ENCODE measurements around the gene ZDHHC14.

ZDHHC14 gene

DNA sequence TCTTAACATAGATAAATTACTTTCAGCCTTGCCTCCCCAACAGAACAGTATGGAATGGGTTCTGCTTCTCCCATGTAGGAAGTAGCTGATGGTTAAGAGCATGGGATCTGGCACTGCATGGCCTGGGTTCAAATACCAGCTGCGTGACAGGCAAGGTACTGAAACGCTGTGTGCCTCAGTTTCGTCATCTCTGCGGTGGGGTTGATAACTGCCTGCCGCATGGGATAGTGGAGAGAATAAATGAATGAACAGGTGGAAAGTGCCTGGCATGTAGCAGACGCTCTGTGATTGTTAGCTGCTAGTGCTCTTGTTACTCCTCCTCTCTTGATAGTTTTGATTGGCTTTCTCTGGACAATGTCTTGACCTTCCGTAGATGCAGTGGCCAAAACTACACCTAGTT is 213.3 kb downstream of the ZDHHC14 start:
- Mint-ChIP-seq H3K9me3 (peaks cover 12% of the 10 kb centered on the region), H3K27me3 (no peaks in the 10 kb centered on the region), H3K36me3 (ENCODE audit: low read depth) (peaks cover 14% of the 10 kb centered on the region), H3K27ac (no peak overlapping the region), H3K4me3 (no peak overlapping the region), H3K4me1 (ENCODE audit: low read depth) (no peaks in the 10 kb centered on the region)

- H3K36me3 Mint-ChIP-seq (ENCODE audit: low read depth), result peaks cover 7% of the 10 kb centered on the region
- no peak overlapping the region for H3K4me3 Mint-ChIP-seq
- no peak overlapping the region for H3K27ac Mint-ChIP-seq
- no peaks in the 10 kb centered on the region for H3K4me1 Mint-ChIP-seq (ENCODE audit: low read depth)
- peaks cover 5% of the 10 kb centered on the region for H3K9me3 Mint-ChIP-seq
- no peaks in the 10 kb centered on the region for H3K27me3 Mint-ChIP-seq
These were observed 214.8 kb downstream of the ZDHHC14 start for GRCh38 chr6:157595768-157596167.

- Mint-ChIP-seq H3K9me3 (peaks cover 2% of the 10 kb centered on the region), H3K4me1 (ENCODE audit: low read depth) (no peaks in the 10 kb centered on the region), H3K27me3 (no peaks in the 10 kb centered on the region), H3K4me3 (no peak overlapping the region), H3K36me3 (ENCODE audit: low read depth) (peaks cover 2% of the 10 kb centered on the region), H3K27ac (no peak overlapping the region)
These were observed 215.5 kb downstream of the ZDHHC14 start for GRCh38 chr6:157596461-157596860.

GRCh38 chr6:157596886-157597285 is 215.9 kb downstream of the ZDHHC14 start:
- Mint-ChIP-seq H3K9me3 (no peaks in the 10 kb centered on the region), H3K27me3 (no peaks in the 10 kb centered on the region), H3K4me3 (no peak overlapping the region), H3K36me3 (ENCODE audit: low read depth) (no peaks in the 10 kb centered on the region), H3K27ac (no peak overlapping the region), H3K4me1 (ENCODE audit: low read depth) (no peaks in the 10 kb centered on the region)

- H3K27ac Mint-ChIP-seq, result no peak overlapping the region
- no peaks in the 10 kb centered on the region for H3K9me3 Mint-ChIP-seq
- H3K36me3 Mint-ChIP-seq (ENCODE audit: low read depth), result no peaks in the 10 kb centered on the region
- H3K4me1 Mint-ChIP-seq (ENCODE audit: low read depth), result no peaks in the 10 kb centered on the region
- no peaks in the 10 kb centered on the region for H3K27me3 Mint-ChIP-seq
- no peak overlapping the region for H3K4me3 Mint-ChIP-seq
These were observed 216.7 kb downstream of the ZDHHC14 start for GRCh38 chr6:157597461-157598312.

GRCh38 chr6:157599191-157599590 is 218.2 kb downstream of the ZDHHC14 start:
- no peaks in the 10 kb centered on the region for H3K27me3 Mint-ChIP-seq
- H3K27ac Mint-ChIP-seq, result no peak overlapping the region
- no peak overlapping the region for H3K4me3 Mint-ChIP-seq
- H3K36me3 Mint-ChIP-seq (ENCODE audit: low read depth), result no peaks in the 10 kb centered on the region
- no peaks in the 10 kb centered on the region for H3K9me3 Mint-ChIP-seq
- no peaks in the 10 kb centered on the region for H3K4me1 Mint-ChIP-seq (ENCODE audit: low read depth)

DNA sequence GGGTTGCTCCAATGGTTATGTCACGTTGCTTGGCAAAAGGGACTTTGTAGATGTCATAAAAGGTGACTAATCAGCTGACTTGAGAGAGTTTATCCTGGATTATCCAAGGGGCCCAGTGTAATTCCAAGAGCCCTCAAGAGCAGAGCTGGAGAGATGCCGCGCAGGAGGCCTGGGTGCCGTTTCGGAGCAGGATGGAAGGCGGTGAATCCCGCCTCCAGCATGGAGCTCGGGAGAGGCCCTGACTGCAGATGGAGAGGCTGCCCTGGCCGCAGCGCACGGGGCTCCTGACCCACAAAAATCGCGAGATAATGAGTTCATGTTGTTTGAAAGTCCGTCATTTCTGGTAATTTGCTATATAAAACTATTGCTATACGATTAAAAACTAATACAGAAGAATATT is 219.8 kb downstream of the ZDHHC14 start:
- H3K27me3 Mint-ChIP-seq, result no peaks in the 10 kb centered on the region
- no peaks in the 10 kb centered on the region for H3K4me1 Mint-ChIP-seq (ENCODE audit: low read depth)
- H3K9me3 Mint-ChIP-seq, result no peaks in the 10 kb centered on the region
- no peak overlapping the region for H3K27ac Mint-ChIP-seq
- H3K36me3 Mint-ChIP-seq (ENCODE audit: low read depth), result no peaks in the 10 kb centered on the region
- no peak overlapping the region for H3K4me3 Mint-ChIP-seq

DNA sequence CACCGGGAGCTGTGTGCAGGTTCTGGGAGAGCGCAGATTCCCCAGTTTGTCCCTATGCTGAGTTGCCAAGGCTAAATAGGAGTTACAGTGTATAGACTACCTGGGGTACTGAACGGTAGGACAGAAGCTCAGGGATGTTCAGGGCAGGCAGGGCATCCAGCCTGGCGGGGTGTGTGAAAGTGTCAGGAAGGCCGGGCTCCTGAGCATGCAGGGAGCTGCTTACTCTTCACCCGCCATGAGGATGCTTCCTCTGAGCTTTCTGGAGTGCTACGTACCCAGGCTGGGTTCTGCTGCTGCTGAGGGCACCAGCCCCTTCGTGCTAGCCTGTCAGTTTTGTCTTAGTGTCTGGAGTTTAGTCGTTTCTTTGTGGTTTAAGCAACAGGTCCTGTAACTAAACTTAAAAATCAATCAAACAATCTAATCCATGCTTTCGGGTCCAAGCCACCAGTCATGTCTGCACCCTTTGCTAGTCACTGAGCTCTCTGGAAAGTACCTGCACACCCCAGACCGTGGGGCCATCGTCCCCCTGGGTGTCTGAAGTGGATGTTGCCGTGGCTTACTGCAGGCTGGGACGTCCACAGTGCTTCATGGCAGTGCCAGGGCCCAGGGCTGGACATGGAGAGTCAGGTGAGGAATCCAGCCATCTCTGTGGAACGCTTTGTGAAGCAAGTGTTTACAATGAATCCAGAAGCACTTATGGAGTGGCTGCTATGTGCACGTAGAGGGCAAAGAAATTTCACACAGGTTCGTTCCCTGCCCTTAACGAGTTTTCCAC is 221.7 kb downstream of the ZDHHC14 start:
- H3K4me3 Mint-ChIP-seq, result no peak overlapping the region
- no peaks in the 10 kb centered on the region for H3K36me3 Mint-ChIP-seq (ENCODE audit: low read depth)
- H3K9me3 Mint-ChIP-seq, result no peaks in the 10 kb centered on the region
- no peak overlapping the region for H3K27ac Mint-ChIP-seq
- no peaks in the 10 kb centered on the region for H3K27me3 Mint-ChIP-seq
- peaks cover 5% of the 10 kb centered on the region for H3K4me1 Mint-ChIP-seq (ENCODE audit: low read depth)

GRCh38 chr6:157603314-157603940 is 222.4 kb downstream of the ZDHHC14 start:
- Mint-ChIP-seq H3K4me1 (ENCODE audit: low read depth) (peaks cover 8% of the 10 kb centered on the region), H3K27ac (no peak overlapping the region), H3K4me3 (no peak overlapping the region), H3K36me3 (ENCODE audit: low read depth) (no peaks in the 10 kb centered on the region), H3K27me3 (no peaks in the 10 kb centered on the region), H3K9me3 (no peaks in the 10 kb centered on the region)

- Mint-ChIP-seq H3K4me1 (ENCODE audit: low read depth) (peaks cover 8% of the 10 kb centered on the region), H3K9me3 (no peaks in the 10 kb centered on the region), H3K36me3 (ENCODE audit: low read depth) (no peaks in the 10 kb centered on the region), H3K27me3 (no peaks in the 10 kb centered on the region), H3K27ac (no peak overlapping the region), H3K4me3 (no peak overlapping the region)
These were observed 223.0 kb downstream of the ZDHHC14 start for GRCh38 chr6:157603971-157604370.

GRCh38 chr6:157604816-157605215 is 223.8 kb downstream of the ZDHHC14 start:
- Mint-ChIP-seq H3K27me3 (no peaks in the 10 kb centered on the region), H3K4me1 (ENCODE audit: low read depth) (peaks cover 8% of the 10 kb centered on the region), H3K4me3 (no peak overlapping the region), H3K9me3 (no peaks in the 10 kb centered on the region), H3K36me3 (ENCODE audit: low read depth) (no peaks in the 10 kb centered on the region), H3K27ac (no peak overlapping the region)

GRCh38 chr6:157605484-157605883 is 224.5 kb downstream of the ZDHHC14 start:
- no peaks in the 10 kb centered on the region for H3K36me3 Mint-ChIP-seq (ENCODE audit: low read depth)
- no peaks in the 10 kb centered on the region for H3K9me3 Mint-ChIP-seq
- H3K4me1 Mint-ChIP-seq (ENCODE audit: low read depth), result peaks cover 8% of the 10 kb centered on the region
- no peak overlapping the region for H3K27ac Mint-ChIP-seq
- H3K27me3 Mint-ChIP-seq, result no peaks in the 10 kb centered on the region
- H3K4me3 Mint-ChIP-seq, result no peak overlapping the region

- H3K9me3 Mint-ChIP-seq, result no peaks in the 10 kb centered on the region
- H3K27ac Mint-ChIP-seq, result no peak overlapping the region
- peaks cover 8% of the 10 kb centered on the region for H3K4me1 Mint-ChIP-seq (ENCODE audit: low read depth)
These were observed 225.5 kb downstream of the ZDHHC14 start for GRCh38 chr6:157606516-157606915.

GRCh38 chr6:157607317-157608109 is 226.5 kb downstream of the ZDHHC14 start:
- H3K9me3 Mint-ChIP-seq, result no peaks in the 10 kb centered on the region
- H3K27me3 Mint-ChIP-seq, result no peaks in the 10 kb centered on the region
- H3K4me1 Mint-ChIP-seq (ENCODE audit: low read depth), result peaks cover 8% of the 10 kb centered on the region
- no peak overlapping the region for H3K27ac Mint-ChIP-seq
- no peaks in the 10 kb centered on the region for H3K36me3 Mint-ChIP-seq (ENCODE audit: low read depth)
- no peak overlapping the region for H3K4me3 Mint-ChIP-seq

More at GRCh38 chr6:157606516-157606915, 225.5 kb downstream of the ZDHHC14 start:
- no peak overlapping the region for H3K4me3 Mint-ChIP-seq
- H3K27me3 Mint-ChIP-seq, result no peaks in the 10 kb centered on the region
- H3K36me3 Mint-ChIP-seq (ENCODE audit: low read depth), result no peaks in the 10 kb centered on the region

Measured in stimulated activated naive CD8-positive, alpha-beta T cell treated with anti-CD3 and anti-CD28 coated beads, Interleukin-15, Interleukin-2, amounts not matched to agents 100 ng/mL and 50 ng/mL, for 24 hours (primary cell).